Lung microvascular endothelial cell (primary cell): ENCODE data around the gene OGFOD2. TPM values are rescaled to one million over a fixed set of nuclear protein-coding genes. Genes with fewer than 3 reads are reported as not detected.
A peak's percentile ranks its signal among the peaks of the same experiment; 100 is the strongest.
"Not testable (repeated sequence)": the region's sequence is repeated elsewhere in the genome, so short reads cannot be mapped to it uniquely, and the experiment has no call there.

ENCODE experiments used
- DNase-seq, 2 donors: peaks; one replicate each; pipeline versions ENCODE4 v3.0.0 to v3.0.0-alpha.2; 2010; ENCODE audit warnings: low read depth in 2 of 2
- total RNA-seq: library from RNA; depleted of rRNA; stranded (reverse); fragments of >200 nt; gene quantifications from 2 replicates; pipeline ENCODE4 v1.2.1, GENCODE V29; 2014

Gene OGFOD2
- 7.2 and 9.1 TPM in 2 replicates for total RNA-seq

DNA sequence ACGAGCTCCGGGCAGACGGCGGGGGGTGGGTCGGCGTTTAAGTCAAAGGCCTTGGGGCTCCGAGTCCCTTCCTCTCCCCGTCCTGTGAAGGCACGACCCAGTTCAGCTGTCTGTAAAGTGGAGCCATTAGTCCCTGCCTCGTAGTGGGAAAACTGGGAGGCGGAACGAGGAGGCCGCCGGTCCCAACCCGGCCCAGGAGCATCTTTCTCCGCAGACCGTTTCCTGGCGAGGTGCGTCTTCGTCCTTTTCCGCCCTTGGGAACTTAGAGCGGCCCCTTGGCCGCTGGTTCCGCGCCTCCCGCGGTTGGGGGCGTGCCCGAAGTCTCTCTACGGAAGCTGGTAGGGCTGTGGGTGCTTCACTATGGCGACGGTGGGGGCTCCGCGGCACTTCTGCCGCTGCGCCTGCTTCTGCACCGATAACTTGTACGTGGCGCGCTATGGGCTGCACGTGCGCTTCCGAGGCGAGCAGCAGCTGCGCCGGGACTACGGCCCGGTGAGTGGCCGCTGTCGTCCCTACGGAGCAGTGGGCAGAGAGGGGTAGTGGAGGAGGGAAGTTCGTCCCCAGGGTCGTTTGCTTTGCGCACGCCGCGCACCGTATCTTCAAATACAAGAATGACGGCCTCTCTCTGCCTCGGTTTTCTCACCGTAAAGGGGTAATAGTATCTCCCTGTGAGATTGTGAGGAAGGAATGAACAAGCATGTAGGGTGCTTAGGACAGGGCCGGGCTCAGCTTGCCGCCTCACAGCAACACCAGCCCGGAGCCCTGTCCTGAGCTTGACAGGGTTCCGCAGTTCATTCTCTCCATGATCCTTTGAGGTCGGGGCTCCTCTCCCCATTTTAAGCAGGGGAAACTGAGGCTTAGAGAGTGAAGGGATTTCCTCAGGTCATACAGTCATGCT, at the start of gene OGFOD2:
TSS of gene OGFOD2 (plus strand) at position 353 of the 898 bp plus-strand sequence. CDS start at position 361, 8 bp downstream.
- peak; percentile 89 to 95 for DNase-seq

DNA sequence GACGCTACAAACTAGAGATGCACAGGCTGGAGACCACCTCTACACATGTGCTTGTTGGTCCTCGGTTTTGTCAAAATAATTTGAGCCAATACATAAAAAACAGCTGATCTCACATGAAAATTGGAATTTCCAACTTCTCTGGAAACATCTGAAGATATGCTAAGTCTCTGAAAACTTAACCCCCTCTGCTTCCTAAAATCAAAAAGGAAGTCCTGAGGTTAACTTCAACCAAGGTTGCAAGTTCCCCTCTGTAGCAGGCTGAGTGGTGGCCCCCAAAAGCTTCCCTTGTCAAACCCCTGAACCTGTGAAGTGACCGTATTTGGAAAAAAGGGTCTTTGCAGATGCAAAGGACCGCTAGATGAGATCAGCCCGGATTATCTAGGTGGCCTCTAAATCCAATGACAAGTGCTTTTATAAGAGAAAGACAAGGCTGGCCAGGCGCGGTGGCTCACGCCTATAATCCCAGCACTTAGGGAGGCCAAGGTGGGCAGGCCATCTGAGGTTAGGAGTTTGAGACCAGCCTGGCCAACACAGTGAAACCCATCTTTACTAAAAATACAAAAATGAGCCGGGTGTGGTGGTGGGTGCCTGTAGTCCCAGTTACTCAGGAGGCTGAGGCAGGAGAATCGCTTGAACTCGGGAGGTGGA, 47.2 kb upstream of the OGFOD2 start:
- DNase-seq, result no peak

DNA sequence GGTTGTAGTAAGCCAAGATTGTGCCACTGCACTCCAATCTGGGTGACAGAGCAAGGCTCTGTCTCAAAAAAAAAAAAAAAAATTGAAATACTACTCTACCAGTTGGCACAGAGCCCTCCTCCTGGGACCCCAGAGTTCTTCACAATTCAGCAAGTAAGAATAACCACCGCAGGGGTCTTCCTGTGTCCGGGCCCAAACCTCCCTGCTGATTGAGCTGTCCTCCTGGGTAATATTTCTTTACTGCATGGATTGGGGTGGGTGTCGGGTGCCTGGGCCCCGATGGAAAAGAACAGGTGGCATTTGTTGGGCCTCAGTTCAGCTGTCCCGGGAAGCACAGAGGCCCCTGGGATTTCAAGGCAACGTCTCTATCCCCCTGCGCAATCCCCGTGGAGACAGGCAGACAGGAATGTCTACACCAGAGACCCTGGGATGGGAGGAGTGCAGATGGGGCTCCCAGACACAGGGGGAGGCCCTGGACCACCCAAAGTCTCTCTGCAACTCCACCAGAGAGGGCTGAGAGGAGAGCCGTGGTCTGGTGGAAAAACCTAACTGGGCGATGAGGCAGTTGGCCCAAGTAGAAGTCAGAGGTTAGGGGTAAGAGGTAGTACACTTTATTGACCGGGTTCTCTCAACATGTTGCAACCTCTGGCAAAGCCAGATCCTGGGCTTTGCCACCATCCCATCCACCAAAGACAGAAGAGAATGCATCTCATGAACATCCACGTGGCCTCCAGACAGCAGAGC, 46.5 kb upstream of the OGFOD2 start:
- no peak for DNase-seq

DNA sequence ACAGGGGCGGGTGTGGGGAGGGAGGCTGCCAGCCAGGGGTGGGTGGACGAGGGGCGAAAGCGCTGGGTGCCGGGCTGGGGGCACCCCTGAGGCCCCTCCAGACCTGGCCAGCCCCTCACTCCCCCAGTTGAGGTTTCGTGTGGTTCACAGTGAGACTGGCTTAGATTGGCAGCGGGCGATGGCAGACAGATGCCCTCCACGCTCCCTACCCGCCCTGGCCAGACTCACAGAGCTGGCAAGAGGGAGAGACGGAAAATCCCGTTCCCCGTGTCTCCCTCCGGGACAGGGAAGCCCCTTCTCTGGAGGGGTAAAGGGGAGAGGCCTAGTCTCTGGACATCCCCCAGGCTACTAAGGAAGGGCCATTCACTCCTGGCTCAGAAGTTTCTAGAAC, 45.9 kb upstream of the OGFOD2 start:
- DNase-seq, result no peak

DNA sequence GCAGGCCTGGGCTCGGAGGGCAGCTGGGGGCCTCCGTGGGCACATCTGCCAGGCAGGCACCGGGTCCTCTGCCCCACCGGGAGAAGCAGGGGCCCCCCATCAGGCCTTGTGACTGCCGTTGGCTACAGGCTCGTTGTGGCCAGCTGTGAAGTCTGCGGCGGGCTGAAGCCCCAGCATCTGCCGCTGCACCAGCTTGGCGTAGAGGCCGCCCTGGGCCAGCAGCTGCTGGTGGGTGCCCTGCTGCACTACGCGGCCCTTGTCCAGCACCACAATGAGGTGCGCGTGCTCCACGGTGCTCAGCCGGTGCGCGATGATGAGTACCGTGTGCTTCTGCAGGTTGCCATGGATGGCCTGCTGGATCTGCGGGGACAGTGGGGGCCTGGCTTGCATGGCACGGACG, 45.2 kb upstream of the OGFOD2 start:
- no peak for DNase-seq

DNA sequence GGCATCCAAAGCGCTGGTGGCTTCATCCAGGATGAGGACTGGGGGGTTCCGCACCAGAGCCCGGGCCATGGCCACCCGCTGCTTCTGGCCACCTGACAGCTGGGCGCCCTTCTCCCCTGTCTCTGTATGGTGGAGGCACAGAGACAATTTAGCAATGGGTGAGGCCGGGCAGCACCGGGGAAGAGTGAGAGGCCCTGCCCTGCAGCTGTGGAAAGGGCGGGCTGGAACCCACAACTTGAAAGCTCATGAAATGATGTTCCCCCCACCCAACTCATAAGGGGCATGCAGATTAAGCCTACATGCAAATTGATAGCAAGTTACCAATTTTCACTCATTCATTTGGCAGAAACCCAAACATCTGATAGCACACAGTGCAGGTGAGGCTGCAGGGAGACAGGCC, 42.8 kb upstream of the OGFOD2 start:
- DNase-seq, result no peak

- DNase-seq, result no peak
Measured at GRCh38 chr12:122934722-122935121, 40.3 kb upstream of the OGFOD2 start.

DNA sequence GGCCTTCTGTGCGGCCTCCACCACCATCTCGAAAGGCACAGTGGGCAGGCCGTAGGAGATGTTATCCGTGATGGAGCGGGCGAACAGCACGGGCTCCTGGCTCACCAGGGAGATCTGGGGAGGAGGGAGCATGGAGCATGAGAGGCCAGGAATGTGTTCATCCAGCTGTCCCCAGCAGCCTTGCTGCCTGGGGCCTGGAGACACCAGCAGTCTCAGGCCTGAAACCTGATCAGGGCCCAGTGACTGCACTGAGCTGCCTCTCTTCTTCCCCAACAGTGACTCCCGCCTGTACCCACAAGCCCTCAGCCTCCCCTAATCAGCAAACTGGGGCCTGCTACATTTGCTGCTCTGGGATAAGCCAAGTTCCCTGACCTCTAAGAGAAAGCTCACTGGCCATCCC, 39.7 kb upstream of the OGFOD2 start:
- DNase-seq, result no peak

DNA sequence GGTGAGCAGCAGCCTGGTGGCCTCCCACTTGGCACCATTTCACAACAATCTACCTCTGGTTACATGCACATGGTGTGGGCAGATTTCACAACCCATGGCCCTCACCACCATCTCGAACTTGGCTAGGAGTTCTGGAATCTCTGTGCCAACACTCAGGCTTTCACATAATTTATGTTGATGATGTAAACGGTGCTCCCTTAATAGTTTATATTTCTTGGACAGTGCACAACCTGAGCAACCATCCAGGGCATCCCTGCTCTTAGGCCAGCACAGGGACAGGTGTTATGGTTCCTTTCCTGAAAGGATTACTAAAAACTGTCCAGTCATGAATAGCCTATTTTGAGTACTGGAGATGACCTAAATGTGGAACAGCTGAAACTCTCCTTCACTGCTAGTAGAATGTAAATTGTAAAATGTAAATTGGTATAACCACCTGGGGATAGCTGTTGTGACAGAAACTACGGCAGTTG, 37.4 kb upstream of the OGFOD2 start:
- no peak for DNase-seq

GRCh38 chr12:122939125-122939524, 35.9 kb upstream of the OGFOD2 start:
- no peak for DNase-seq

- DNase-seq, result not testable (repeated sequence)
Measured at GRCh38 chr12:122941351-122941750, 33.7 kb upstream of the OGFOD2 start.

DNA sequence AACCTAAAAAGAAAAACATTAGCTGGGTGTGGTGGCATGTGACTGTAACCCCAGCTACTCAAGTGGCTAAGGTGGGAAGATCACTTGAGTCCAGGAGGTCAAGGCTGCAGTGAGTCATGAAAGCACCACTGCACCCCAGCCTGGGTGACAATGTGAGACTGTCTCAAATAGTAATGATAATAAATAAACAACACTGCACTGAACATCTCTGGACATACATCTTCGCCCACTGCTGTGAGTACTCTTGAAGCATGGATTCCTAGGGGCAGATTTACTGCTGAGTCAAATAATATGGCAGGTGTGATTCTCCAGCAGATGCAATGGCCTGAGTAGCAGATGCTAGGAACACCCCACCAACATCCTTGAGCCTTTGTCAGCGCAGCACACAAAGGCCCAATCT, 32.4 kb upstream of the OGFOD2 start:
- no peak for DNase-seq

DNA sequence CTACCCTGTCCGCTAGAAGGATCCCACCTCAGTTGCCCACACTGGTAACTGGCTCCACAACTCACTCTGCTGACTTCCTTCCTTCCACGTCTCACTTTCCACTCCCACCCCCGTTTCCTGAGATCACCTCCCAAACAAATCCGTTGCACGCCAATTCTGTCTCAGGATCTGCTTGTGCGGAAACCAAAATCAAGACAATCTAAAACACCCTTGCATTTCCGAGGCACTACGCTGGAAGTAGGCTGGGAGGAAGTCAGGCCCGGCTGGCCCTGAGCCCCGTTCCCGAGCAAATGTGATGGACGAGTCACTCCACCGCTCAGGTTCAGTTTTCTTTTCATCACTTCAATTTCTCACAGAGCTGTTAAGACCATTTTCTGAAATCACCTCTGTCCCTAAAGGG, 31.8 kb upstream of the OGFOD2 start:
- DNase-seq, result peak; percentile 75 to 85

DNA sequence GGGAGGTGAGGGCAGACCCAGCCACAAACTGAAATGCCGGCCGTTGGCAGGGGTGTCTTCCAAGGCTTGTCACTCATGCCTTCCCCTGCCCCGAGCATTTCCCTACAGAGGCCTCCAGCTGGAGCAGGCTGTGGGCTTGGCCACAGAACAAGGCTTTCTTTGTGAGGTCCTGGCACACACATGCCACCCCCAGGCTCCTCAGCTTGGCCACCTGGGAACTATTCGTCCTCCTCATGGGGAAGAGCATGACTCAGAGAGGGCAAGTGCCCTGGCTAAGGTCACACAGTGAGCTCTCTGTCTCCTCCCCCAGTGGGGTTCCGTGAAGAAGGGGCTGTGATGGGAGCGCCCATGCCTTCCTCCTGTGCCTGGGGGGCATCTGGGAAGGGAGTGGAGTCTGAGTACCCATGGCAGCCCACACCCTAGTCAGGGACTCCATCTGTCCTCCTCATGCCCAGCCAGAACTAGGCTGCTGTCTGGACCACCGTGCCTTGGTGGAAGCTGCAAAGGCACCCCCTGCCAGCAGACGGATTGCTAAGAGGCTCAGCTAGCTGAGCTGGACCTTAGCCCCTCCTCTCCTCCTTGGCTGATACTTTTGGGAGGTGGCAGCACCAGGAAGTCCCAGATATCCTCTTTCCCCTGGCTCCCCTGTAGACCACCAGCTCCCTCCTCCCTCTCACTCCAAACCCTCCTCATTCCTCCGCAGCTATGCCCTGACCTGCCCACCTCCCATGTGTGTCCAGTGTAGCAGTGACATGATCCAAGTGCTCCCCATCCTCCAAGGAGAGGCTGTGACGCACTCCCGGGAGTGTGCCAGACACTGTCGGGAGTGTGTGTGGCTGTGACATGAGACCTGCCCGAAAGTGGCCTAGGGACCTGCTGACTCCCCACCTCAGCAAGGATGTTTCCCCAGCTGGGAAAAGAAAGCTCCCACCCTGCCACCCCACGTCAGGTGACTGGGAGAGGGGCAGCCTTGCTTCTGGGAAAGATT, 30.1 kb upstream of the OGFOD2 start:
- DNase-seq, result peak in 1 of 2 donors; percentile 36

GRCh38 chr12:122946690-122947341, 28.2 kb upstream of the OGFOD2 start:
- DNase-seq, result peak; percentile 96 to 100

DNA sequence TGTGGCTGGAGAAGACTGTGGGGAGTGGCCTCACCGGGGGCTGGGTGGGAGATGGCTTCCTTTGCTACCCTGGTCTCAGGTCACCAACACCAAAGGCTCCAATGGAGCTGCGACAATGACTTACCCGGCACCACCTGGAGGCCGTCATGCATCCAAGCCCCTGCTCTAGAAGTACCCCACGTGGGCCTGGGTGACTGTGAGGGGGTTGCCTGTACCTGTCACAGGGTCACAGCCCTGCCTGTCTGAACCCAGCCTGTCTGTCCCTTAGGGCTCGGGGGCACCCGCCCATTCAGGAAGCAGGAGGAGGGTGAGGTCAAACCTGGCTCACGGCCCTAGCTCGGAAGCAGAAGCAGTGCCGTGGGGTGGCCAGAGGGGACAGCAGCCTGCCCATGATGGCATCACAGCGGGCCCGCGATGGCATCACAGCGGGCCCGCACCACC, 27.7 kb upstream of the OGFOD2 start:
- peak; percentile 57 to 64 for DNase-seq

DNA sequence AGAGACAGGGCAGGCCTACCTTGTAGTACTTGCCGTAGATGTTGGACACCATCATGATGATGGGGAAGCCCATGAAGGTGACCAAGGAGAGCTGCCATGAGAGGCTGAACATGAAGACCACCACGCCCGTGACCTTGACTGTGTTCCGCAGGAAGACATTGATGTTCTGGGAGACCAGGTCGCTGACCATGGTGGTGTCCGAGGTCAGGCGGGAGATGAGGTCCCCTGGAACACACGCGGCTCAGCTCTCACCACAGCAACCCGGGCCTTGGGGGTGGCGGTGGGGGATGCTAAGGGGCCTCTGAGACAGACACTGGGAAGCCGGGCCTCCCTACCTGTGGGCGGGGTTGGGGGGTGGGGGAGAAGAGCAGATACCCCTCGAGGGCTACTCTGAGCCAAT, 26.4 kb upstream of the OGFOD2 start:
- no peak for DNase-seq

DNA sequence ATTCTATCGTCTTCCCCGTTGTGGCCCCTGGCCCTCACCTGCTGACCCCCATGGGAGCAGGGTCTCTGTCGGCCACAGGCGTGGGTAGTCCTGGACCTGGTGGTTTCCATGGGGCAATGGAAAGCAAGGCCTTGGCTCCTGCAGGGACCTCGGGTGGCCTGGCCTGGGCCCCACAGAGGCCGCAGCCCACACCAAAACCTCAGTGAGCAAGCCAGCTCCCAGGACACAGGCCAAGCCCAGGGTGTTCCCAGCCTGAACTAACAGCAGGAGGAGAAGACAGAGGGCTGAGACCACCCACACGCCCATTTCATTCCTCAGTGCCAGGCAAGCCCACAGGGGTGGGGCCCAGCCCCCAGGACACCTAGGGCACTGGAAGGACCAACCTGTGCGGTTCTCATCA, 25.6 kb upstream of the OGFOD2 start:
- DNase-seq, result no peak

DNA sequence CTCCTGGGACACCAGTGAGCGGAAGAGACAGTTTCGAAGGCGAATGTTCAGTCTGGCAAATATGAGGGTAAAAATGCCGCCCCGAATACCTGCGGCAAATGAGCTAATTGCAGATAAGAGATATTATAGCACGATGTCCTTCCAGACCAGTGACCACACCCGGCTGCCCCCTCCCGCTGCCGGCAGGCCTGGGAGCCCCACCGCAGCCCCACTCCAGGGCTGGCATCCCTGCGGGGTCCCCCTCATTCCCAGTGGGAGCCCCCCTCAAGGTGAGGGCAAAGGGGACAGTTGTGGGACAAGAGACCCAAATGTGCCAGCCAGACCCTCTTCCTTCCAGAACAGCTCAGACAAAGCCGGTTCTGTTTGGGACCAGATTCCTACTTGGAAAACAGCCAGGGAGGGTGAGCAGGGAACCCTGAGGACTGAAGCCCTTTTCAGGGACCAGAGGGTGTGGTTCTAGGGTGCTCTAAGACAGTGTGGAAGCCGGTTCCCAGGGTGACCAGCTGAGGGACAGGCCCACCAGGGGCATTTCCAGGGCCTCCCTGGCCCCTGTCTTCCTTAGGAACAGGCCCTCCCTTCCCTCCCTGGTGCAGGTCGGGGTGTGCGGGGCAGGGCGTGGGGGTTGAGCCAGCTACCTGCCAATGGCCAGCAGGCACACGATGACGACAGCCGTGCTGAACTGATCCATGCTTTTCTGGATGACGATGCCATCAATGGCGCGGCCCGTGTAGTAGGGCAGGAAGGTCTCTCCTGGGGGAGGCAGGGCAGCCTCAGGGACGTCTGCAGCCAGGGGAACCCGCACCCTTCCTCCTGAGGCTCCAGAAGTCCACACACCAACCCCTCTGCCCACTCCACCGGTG, 25.0 kb upstream of the OGFOD2 start:
- DNase-seq, result no peak
